GM13977 (cell line): ENCODE measurements around the gene UBAP1L.

Experiments
- DNase-seq: peaks from one replicate; pipeline ENCODE4 v3.0.0; 2012; ENCODE audit warnings: low spot score
- CTCF ChIP-seq: IDR thresholded peaks from 2 replicates; pipeline ENCODE4 v1.5.1; 2012; ENCODE audit warnings: mild to moderate bottlenecking, control low read depth; ENCODE audit not compliant: insufficient read depth; ENCODE audit errors: extremely low read depth, missing control alignments
- in situ Hi-C: fragments of 300-500 bp; cut with MboI; formaldehyde crosslinking; loops from one replicate; pipeline ENCODE4 v1.12.0; 2022; ENCODE audit warnings: low sequenced_read_pairs, low pct_unique_long_range_greater_than_20kb, mixed read lengths, inconsistent platforms; ENCODE audit not compliant: unreplicated experiment

Gene UBAP1L

GRCh38 chr15:65134538-65134937 lies 19.5 kb upstream of the UBAP1L start:
- in situ Hi-C loops, result no loop called here
- DNase-seq, result no peak
- no peak for TF ChIP-seq CTCF

- in situ Hi-C loops, result no loop called here
- TF ChIP-seq CTCF, result no peak
- peak; percentile 99 for DNase-seq
These were observed 18.7 kb upstream of the UBAP1L start, which contains the start of gene PDCD7 for GRCh38 chr15:65133548-65134200. Gene PDCD7 (minus strand): TSS chr15:65133808. CDS start chr15:65133781, 27 bp downstream.

GRCh38 chr15:65132878-65133547 lies 18.0 kb upstream of the UBAP1L start:
- DNase-seq, result peak; percentile 76
- in situ Hi-C loops, result no loop called here

GRCh38 chr15:65130941-65131340 lies 15.9 kb upstream of the UBAP1L start:
- TF ChIP-seq CTCF, result no peak
- in situ Hi-C loops, result no loop called here
- no peak for DNase-seq

More at GRCh38 chr15:65132878-65133547, 18.0 kb upstream of the UBAP1L start:
- TF ChIP-seq CTCF, result no peak

GRCh38 chr15:65115542-65115941 lies 542 bp upstream of the UBAP1L start:
- DNase-seq, result no peak
- TF ChIP-seq CTCF, result no peak
- in situ Hi-C loops, result no loop called here

- no peak for DNase-seq
- no peak for TF ChIP-seq CTCF
- in situ Hi-C loops, result no loop called here
These were observed 4.2 kb downstream of the UBAP1L start for GRCh38 chr15:65110676-65111292.
